GM18505 (cell line): ENCODE data around the gene TRAPPC10.
A peak's percentile ranks its signal among the peaks of the same experiment; 100 is the strongest.

Experiments used
- ATAC-seq: cut with Tn5 transposase; IDR thresholded peaks from one replicate; pipeline ENCODE4 v1.9.1; 2021; ENCODE audit not compliant: unreplicated experiment
- POLR2A ChIP-seq: IDR thresholded peaks from 4 replicates; pipeline ENCODE4 v1.6.1; 2011; ENCODE audit warnings: borderline replicate concordance; ENCODE audit not compliant: insufficient read depth, insufficient read length; ENCODE audit errors: extremely low read depth

The TRAPPC10 gene

DNA sequence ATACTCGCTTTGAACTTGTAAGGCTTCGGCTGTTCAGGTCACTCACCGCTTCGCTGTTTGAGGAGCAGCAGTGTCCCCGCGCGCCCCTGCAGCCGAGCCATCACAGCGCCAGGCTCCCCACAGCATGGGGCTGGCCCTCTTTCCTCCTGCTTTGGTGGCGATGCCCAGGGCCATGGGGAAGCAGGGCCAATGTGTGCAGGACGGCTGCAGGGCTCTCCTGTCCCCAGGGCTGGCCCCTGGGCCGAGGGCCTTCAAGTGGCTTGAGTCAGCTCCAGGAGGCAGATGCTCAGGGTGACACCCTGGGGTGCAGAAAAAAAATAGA, 38.5 kb upstream of the TRAPPC10 start:
- no peak for ATAC-seq
- TF ChIP-seq POLR2A: no peak

DNA sequence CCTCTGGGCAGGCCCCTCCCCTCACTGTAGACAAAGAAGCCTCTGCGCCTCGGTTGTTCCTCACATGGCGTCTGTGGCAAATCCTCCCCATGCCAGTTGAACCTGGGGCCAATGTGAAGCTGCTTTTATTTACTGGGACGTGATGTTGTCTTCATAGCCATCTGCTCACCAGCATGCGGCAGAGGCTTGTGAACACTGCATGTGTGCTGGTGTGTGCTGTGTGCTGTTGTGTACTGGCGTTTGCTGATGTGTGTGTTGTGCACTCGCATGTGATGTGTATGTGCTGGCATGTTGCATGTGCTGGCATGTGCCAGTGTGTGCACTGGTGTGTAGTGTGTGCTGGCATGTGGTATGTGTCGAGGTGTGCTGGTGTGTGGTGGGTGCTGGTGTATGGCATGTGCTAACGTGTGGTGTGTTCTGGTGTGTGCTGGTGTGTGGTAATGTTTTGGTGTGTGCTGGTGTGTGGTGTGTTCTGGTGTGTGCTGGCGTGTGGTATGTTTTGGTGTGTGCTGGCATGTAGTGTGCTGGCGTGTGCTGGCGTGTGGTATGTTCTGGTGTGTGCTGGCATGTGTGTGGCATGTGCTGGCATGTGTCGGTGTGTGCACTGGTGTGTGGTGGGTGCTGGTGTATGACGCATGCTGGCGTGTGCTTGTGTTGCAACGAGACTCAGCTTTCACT, 37.2 kb upstream of the TRAPPC10 start:
- ATAC-seq: no peak
- peak; percentile 29 for TF ChIP-seq POLR2A

DNA sequence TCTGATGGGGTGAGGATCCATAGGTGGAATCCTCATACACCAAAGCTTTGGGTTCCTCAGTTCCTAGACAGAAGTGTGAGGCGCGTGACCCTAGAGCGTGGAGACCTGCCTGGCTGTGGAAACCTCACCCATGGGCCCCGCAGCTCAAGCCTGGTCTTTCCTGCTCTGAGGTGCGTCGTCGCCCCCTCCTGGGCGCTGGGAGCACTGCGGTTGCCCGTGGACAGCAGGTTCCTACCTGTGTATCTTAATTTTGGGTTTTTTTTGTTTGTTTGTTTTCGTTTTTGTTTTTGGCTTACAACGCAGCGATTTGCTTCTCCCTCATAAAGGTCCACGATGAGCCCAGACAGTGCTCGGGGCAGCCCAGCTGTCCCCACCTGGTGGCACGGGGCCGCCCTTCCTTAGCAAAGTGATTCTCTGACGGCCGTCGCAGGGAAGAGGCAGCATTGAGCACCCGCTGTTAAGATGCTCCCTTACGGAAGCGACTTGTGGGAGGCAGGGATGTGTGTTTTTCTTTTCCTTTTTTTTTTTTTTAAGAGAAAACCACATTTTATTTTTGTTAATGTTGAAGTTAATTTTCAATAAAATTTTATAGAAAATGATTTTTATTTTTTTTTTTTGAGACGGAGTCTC, 36.5 kb upstream of the TRAPPC10 start:
- no peak for ATAC-seq
- TF ChIP-seq POLR2A: no peak

DNA sequence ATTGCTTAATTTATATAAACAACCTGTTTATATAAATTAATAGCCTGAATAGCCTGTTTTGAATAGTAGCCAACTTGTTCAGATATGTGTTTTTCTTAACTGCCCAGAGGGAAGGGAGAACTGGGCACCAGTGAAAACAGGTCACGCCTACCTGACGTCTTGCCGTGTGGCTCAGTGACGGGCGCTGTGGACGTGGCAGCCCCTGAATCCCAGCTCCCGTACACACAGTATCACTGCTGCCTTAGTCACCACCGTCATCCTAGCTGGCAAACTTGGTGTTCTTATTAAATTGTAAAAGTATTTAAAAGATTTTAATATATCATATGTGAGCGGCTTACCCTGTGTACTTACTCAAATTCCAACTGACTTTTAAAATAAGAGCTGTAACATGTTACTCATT, 35.4 kb upstream of the TRAPPC10 start:
- no peak for TF ChIP-seq POLR2A

DNA sequence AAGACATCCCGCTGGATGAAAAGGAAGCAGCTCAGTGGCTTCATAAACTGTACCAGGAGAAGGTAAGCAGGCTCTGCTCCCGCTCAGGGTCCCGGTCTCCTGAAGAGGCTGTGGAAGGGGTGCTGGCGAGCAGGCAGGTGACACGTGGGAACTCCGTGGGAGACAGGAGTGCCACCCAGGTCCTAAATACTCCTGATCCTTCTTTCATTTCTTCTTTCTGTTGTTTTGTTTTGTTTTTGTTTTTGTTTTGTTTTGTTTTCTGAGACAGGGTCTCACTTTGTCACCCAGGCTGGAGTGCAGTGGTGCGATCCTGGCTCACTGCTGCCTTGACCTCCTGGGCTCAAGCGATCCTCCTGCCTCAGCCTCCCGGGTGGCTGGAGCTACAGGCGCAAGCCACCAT, 34.0 kb upstream of the TRAPPC10 start:
- no peak for ATAC-seq
- no peak for TF ChIP-seq POLR2A

More for the DNA sequence above, 35.4 kb upstream of the TRAPPC10 start:
- no peak for ATAC-seq

DNA sequence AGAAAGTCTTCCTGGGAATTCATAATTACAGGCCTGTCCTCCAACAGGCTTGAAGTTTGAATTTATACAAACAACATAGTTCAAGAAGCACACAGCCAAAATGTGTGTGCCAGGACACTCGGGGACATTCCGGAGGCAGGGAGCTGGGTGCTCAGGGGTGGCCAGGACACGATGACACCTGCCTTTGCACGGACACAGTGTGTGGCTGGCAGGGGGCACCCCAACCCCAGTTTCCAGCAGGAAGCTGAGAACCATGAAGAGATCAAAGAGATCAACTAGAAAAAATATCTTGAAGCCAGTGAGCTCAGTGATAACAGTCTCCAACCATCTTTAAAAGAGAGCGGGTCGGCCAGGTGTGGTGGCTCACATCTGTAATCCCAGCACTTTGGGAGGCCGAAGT, 32.5 kb upstream of the TRAPPC10 start:
- no peak for TF ChIP-seq POLR2A
- ATAC-seq: no peak

DNA sequence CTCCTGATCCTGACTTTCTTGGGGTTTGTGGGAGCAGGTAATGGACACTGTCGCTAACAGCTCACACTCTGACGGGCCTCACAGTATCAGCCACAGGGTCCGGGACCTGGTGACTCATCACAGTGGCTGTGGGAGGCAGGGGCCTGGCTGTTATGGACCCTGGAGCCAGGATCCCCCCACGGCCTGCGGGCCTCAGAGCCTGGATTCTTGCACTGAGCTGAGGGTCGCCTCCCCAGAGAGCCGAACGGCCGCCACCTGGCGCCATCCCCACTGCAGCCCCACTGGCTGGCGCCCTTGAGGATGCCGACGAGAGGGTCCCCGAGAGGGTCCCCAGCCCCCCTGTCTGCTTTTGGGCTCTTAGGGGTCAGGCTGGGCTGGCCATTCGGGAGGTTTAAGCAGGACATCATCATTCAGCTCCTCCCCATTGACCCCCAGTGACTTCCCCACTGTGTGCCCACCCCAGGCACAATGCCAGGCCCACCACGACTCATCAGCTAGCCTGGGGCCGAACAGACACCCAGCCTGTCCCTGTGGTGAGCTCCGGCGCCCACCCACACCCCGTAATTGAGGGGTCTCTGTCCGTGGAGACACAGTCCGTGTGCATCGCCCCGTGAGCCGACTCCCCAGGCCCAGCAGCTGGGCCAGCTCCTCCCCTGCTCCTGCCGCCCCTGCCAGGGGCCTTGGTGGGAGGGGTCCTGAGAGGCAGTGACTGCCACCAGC, 30.8 kb upstream of the TRAPPC10 start:
- ATAC-seq: no peak
- TF ChIP-seq POLR2A: no peak

DNA sequence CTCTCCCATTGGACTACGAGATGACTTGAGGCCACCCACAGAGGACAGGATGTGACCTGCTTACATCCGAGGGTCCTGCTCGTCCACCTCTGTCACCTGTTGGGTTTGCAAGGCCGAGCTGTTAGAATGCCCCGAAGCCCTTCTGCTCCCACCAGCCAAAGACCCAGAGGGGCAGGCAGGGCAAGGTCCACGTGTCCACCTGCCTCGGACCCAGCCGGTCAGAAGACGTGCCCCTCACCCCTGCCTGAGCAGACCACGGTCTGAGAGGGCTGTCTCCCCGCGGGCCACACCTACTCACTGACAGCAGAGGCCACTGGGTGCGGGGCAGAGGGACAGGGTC, 30.3 kb upstream of the TRAPPC10 start:
- TF ChIP-seq POLR2A: no peak
- ATAC-seq: no peak

DNA sequence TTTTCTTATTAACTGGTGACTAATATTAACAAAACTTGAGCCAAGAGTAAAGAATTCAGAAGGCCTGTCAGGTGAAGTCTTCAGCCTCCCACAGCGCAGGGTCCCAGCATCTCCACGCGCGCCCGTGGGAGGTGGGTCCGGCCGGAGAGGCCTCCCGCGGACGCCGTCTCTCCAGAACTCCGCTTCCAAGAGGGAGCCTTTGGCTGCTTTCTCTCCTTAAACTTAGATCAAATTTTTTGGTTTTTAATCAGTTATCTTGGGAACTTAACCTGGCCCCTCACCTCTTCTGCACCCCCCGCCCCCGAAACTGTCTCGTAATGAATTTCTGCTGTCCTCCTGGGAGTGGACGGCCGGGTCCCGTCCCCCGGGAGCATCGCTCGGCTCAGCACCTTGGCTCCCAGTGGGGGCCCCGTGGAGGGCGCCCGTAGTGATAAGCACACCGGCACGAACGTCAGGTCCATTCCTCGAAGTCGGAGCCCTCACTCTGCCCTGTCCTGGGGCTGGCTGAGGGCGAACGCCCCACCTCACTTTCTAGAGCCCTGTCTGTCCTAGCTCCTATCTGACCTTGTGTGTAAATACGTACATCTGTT, 29.5 kb upstream of the TRAPPC10 start:
- TF ChIP-seq POLR2A: no peak
- ATAC-seq: no peak

DNA sequence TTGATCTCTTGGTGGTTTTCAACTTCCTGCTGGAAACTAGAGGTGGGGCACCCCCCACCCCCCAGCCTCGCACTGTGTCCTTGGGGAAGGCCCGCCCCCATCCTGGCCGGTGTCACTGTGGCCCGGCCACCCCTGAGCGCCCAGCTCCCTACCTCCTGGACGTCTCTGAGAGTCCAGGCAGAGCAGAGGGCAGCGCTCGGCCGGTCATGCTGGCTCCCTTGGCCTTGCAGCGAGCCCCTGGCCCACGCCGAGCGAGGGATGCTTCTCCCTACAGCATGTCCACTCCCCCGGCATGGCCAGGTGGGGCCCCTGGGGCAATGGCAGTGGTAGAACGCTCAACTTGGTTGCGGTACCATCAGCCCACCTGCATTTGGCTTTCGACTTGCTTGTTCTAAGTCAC, 28.7 kb upstream of the TRAPPC10 start:
- no peak for ATAC-seq
- TF ChIP-seq POLR2A: no peak

DNA sequence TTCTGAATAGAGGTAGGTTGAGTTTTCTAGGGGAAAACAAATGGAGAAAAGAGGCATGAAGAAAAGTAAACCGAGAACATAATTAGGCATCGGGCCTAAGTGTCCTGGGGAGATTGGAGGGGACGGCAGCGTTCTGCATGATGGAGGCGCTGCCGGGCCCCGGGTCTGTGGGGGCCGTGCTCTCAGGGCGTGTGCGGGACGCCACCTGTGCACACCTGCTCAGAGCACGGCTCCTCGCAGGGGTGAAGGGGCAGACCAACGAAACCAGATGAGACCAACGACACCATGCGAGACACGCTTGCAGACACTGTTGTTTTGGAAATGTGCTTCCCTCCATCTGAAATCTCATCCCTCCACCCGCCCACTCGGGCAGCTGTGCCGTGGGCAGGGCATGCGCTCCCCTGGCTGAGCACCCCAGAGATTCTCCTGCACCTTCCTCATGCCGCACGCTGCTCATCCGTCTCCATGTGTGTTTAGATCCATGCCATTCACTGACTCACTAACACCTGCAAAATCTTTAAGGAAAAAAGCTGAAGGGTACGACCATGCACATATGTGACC, 28.2 kb upstream of the TRAPPC10 start:
- TF ChIP-seq POLR2A: no peak
- no peak for ATAC-seq

DNA sequence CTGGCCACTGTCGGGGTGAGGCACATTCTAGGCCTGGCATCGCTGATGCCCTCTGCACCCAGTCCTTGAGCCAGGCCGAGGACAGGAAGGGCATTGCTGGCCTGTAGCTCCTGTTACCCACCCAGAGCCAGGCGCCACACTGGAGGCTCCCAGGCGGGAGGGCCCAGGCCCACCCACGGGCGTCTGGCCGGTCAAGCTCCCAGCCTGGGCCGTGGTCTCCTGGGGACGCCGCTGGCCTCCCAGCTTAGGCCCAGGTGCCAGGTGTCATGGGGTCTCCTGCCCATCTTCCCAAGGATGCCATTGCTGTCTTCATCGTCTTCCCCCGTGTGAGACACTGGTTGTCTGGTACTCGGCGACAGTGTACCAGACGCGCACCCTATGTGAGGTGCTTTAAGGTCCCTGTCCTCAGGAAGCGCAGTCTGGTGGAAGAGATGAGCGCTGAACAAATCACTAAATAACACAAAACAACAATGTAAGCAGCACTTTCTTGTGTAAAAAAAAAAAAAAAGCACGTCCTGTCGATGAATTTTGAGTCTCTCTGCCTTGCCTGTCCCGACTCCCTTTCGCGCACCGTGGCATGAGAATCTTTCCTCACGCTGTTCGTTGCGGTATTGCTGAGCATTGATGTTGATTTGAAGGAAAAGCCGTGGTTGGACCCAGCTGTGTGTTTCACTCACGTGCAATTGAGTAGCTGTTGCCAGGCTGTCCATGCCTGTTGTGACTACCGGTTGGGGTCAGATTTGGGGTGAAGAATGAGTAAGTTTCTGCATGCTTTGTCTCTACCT, 27.0 kb upstream of the TRAPPC10 start:
- no peak for TF ChIP-seq POLR2A
- ATAC-seq: no peak

DNA sequence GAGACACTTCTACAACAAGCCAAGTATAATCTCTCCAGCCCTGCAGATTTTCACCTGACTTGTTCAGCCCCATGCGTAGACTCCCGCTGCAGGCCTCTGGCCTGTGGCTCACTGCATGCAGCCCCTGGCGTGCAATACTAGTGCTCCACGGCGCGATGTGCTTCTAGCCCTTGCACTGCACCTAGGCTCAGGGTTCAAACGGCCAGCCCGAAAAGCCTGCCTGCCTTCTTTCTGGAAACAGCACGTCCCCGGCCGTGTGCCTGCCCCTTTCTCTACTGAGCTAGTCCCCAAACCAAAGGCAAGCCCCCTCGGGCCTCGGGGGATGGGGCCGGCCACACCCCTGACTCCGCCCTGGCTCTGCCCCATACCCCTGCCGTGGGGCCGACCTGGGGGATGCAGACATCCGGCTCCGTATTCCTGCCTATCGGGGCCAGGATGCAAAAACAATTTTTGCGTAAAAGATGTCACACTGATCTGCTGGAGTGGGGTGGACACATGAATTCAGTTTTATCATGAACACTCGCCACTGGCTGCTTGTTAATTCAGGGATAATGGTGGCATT, 26.3 kb upstream of the TRAPPC10 start:
- no peak for ATAC-seq

More for the DNA sequence above, 26.3 kb upstream of the TRAPPC10 start:
- no peak for TF ChIP-seq POLR2A
